ENCODE results near the gene SLC6A3. TPM values are rescaled to one million over a fixed set of nuclear protein-coding genes. Genes with fewer than 3 reads are reported as not detected.
"Not testable (repeated sequence)": the region's sequence is repeated elsewhere in the genome, so short reads cannot be mapped to it uniquely, and the experiment has no call there.

SLC6A3 gene
- total RNA-seq, 1 experiment from 2014 or later = not detected

- in situ Hi-C loops (cut with HindIII; ENCODE audit: low sequenced_read_pairs) = no loop called here
- no peak for DNase-seq (ENCODE audit: low spot score)
These were observed 33.8 kb upstream of the SLC6A3 start for GRCh38 chr5:1479066-1479465.

- DNase-seq (ENCODE audit: low spot score) = no peak
- in situ Hi-C loops (cut with HindIII; ENCODE audit: low sequenced_read_pairs) = no loop called here
These were observed 33.2 kb upstream of the SLC6A3 start for GRCh38 chr5:1478271-1479035.

GRCh38 chr5:1477341-1477740 is 32.1 kb upstream of the SLC6A3 start:
- DNase-seq (ENCODE audit: low spot score) = no peak
- in situ Hi-C loops (cut with HindIII; ENCODE audit: low sequenced_read_pairs) = no loop called here

GRCh38 chr5:1476967-1477310 is 31.7 kb upstream of the SLC6A3 start:
- DNase-seq (ENCODE audit: low spot score) = no peak
- in situ Hi-C loops (cut with HindIII; ENCODE audit: low sequenced_read_pairs) = no loop called here

GRCh38 chr5:1476181-1476966 is 31.1 kb upstream of the SLC6A3 start:
- peak; percentile 87 for DNase-seq (ENCODE audit: low spot score)
- in situ Hi-C loops (cut with HindIII; ENCODE audit: low sequenced_read_pairs) = no loop called here

- in situ Hi-C loops (cut with HindIII; ENCODE audit: low sequenced_read_pairs) = not testable (repeated sequence)
These were observed 30.3 kb upstream of the SLC6A3 start for GRCh38 chr5:1475544-1475900.

GRCh38 chr5:1474866-1475543 is 29.8 kb upstream of the SLC6A3 start:
- no peak for DNase-seq (ENCODE audit: low spot score)
- in situ Hi-C loops (cut with HindIII; ENCODE audit: low sequenced_read_pairs) = no loop called here

More at GRCh38 chr5:1475544-1475900, 30.3 kb upstream of the SLC6A3 start:
- DNase-seq (ENCODE audit: low spot score) = not testable (repeated sequence)

GRCh38 chr5:1474183-1474839 is 29.1 kb upstream of the SLC6A3 start:
- in situ Hi-C loops (cut with HindIII; ENCODE audit: low sequenced_read_pairs) = no loop called here
- no peak for DNase-seq (ENCODE audit: low spot score)

- in situ Hi-C loops (cut with HindIII; ENCODE audit: low sequenced_read_pairs) = no loop called here
- no peak for DNase-seq (ENCODE audit: low spot score)
These were observed 28.5 kb upstream of the SLC6A3 start for GRCh38 chr5:1473746-1474145.

- DNase-seq (ENCODE audit: low spot score) = no peak
- in situ Hi-C loops (cut with HindIII; ENCODE audit: low sequenced_read_pairs) = no loop called here
These were observed 27.9 kb upstream of the SLC6A3 start for GRCh38 chr5:1472964-1473628.

GRCh38 chr5:1471997-1472963 is 27.0 kb upstream of the SLC6A3 start:
- in situ Hi-C loops (cut with HindIII; ENCODE audit: low sequenced_read_pairs) = no loop called here
- DNase-seq (ENCODE audit: low spot score) = no peak

GRCh38 chr5:1471240-1471853 is 26.1 kb upstream of the SLC6A3 start:
- in situ Hi-C loops (cut with HindIII; ENCODE audit: low sequenced_read_pairs) = no loop called here
- DNase-seq (ENCODE audit: low spot score) = no peak

- in situ Hi-C loops (cut with HindIII; ENCODE audit: low sequenced_read_pairs) = no loop called here
These were observed 25.5 kb upstream of the SLC6A3 start for GRCh38 chr5:1470762-1471211.

GRCh38 chr5:1468629-1469527 is 23.6 kb upstream of the SLC6A3 start:
- in situ Hi-C loops (cut with HindIII; ENCODE audit: low sequenced_read_pairs) = no loop called here
- no peak for DNase-seq (ENCODE audit: low spot score)

More at GRCh38 chr5:1470762-1471211, 25.5 kb upstream of the SLC6A3 start:
- DNase-seq (ENCODE audit: low spot score) = no peak

- in situ Hi-C loops (cut with HindIII; ENCODE audit: low sequenced_read_pairs) = no loop called here
- peak; percentile 37 for DNase-seq (ENCODE audit: low spot score)
These were observed 23.0 kb upstream of the SLC6A3 start for GRCh38 chr5:1468247-1468612.

GRCh38 chr5:1467341-1468246 is 22.4 kb upstream of the SLC6A3 start:
- in situ Hi-C loops (cut with HindIII; ENCODE audit: low sequenced_read_pairs) = no loop called here
- no peak for DNase-seq (ENCODE audit: low spot score)
